AG20443 (cell line): ENCODE measurements around the gene CEACAM8.
"Not testable (repeated sequence)": the region's sequence is repeated elsewhere in the genome, so short reads cannot be mapped to it uniquely, and the experiment has no call there.

Experiments used
- DNase-seq: peaks from one replicate; pipeline ENCODE4 v3.0.0; 2012; ENCODE audit warnings: low spot score, mixed read lengths

Gene CEACAM8

GRCh38 chr19:42542791-42543190 lies 51.9 kb downstream of the CEACAM8 start:
- DNase-seq, result no peak

- DNase-seq, result no peak
Observed at GRCh38 chr19:42540071-42540553, 54.6 kb downstream of the CEACAM8 start.

- DNase-seq, result no peak
Observed at GRCh38 chr19:42538841-42539709, 55.6 kb downstream of the CEACAM8 start.

DNA sequence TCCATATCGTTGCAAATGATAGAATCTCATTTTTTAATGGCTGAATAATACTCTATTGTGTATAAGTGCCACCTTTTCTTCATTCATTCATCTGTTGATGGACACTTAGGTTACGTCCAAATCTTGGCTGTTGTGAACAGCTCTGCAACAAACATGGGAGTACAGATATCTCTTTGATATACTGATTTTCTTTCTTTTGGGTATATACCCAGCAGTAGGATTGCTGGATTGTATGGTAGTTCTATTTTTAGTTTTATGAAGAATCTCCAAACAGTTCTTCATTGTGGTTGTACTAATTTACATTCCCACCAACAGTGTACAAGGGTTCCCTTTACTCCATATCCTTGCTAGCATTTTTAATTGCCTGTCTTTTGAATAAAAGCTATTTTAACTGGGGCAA lies 59.4 kb downstream of the CEACAM8 start:
- DNase-seq, result not testable (repeated sequence)

DNA sequence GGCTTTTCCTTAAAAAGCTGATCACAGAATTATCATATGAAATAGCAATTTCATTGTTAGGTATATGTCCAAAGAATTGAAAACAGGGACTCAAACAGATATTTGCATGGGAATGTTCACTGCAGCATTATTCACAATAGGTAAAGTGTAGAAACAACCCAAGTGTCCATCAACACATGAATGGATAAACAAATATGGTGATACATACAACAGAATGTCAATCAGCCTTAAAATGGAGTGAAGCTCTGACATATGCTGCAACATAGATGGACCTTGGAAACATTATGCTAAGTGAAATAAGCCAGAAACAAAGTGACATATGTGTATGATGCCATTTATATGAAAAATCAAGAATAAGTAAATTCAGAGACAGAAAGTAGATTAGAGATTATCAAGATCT lies 60.3 kb downstream of the CEACAM8 start:
- DNase-seq, result no peak

DNA sequence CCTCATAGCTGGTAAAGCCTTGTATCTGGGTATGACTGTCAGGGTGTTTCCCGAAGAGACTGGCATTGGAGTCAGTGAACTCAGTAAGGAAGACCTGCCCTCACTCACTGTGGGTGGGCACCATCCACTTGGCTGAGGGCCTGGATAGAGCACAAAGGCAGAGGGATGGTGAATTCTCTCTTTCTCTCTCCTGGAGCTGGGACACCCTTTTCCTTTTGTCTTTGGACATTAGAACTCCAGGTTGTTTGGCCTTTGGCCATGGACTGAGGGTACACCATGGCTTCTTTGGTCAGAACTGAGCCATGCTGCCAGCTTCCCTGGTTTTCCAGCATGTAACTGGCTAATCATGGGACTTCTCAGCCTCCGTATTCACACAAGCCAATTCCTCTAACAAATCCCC lies 61.8 kb downstream of the CEACAM8 start:
- no peak for DNase-seq

- DNase-seq, result no peak
Observed at GRCh38 chr19:42531313-42531712, 63.4 kb downstream of the CEACAM8 start.
